ENCODE data around the gene SH2D7.
A peak's percentile ranks its signal among the peaks of the same experiment; 100 is the strongest.

Gene SH2D7

GRCh38 chr15:78104566-78105475, 12.5 kb downstream of the SH2D7 start:
- DNase-seq: no peak

GRCh38 chr15:78105476-78106241, 13.3 kb downstream of the SH2D7 start:
- DNase-seq: no peak

GRCh38 chr15:78107471-78107870, 15.1 kb downstream of the SH2D7 start:
- DNase-seq: no peak

GRCh38 chr15:78108300-78109084, 16.1 kb downstream of the SH2D7 start:
- peak; percentile 28 for DNase-seq

GRCh38 chr15:78109156-78109555, 16.8 kb downstream of the SH2D7 start:
- no peak for DNase-seq

- no peak for DNase-seq
These were observed 17.7 kb downstream of the SH2D7 start for GRCh38 chr15:78110096-78110495.

GRCh38 chr15:78110916-78111475, 18.6 kb downstream of the SH2D7 start:
- no peak for DNase-seq

GRCh38 chr15:78111788-78112187, 19.4 kb downstream of the SH2D7 start:
- no peak for DNase-seq

- no peak for DNase-seq
These were observed 20.2 kb downstream of the SH2D7 start for GRCh38 chr15:78112551-78112950.

- no peak for DNase-seq
These were observed 28.2 kb downstream of the SH2D7 start for GRCh38 chr15:78120523-78120922.

- no peak for DNase-seq
These were observed 32.9 kb downstream of the SH2D7 start for GRCh38 chr15:78125267-78125666.

- DNase-seq: no peak
These were observed 35.5 kb downstream of the SH2D7 start for GRCh38 chr15:78127882-78128281.

- DNase-seq: no peak
These were observed 36.9 kb downstream of the SH2D7 start for GRCh38 chr15:78129077-78129750.

- DNase-seq: no peak
These were observed 37.5 kb downstream of the SH2D7 start for GRCh38 chr15:78129751-78130287.

- DNase-seq: no peak
These were observed 38.3 kb downstream of the SH2D7 start for GRCh38 chr15:78130466-78131294.

- DNase-seq: peak; percentile 35
These were observed 39.1 kb downstream of the SH2D7 start, which contains the start of gene CIB2 for GRCh38 chr15:78131295-78132061. CIB2 (minus strand) TSS chr15:78131445; CDS start chr15:78131215, 230 bp downstream.

- no peak for DNase-seq
These were observed 41.4 kb downstream of the SH2D7 start for GRCh38 chr15:78133801-78134200.

- no peak for DNase-seq
These were observed 47.2 kb downstream of the SH2D7 start for GRCh38 chr15:78139578-78139977.

- no peak for DNase-seq
These were observed 47.9 kb downstream of the SH2D7 start for GRCh38 chr15:78140292-78140691.

GRCh38 chr15:78142332-78142731, 50.0 kb downstream of the SH2D7 start:
- no peak for DNase-seq

All from NCI-H1105 (cell line).